ENCODE results near the gene ERC2.

- TF ChIP-seq CTCF (IDR thresholded peaks at IDR 0.05) (no peak), POLR2A (IDR thresholded peaks at IDR 0.05) (no peak), EP300 (IDR thresholded peaks at IDR 0.05) (no peak)
Measured at GRCh38 chr3:55629432-55629831, 838.8 kb downstream of the ERC2 start.

All from ovary (tissue), 3 donors.